Immature natural killer cell (primary cell): ENCODE data around the gene ZNF556. TPM values are rescaled to one million over a fixed set of nuclear protein-coding genes. Genes with fewer than 3 reads are reported as not detected.

Experiments
- DNase-seq, 3 donors: peaks; one replicate each; pipeline ENCODE4 v3.0.0; 2022; ENCODE audit warnings: mixed read lengths in 1 of 3
- H3K27ac Mint-ChIP-seq, 6 donors: one replicate each; pipeline ENCODE4 v1.8.0; 2020; ENCODE audit warnings: mixed read lengths in 6 of 6, mild to moderate bottlenecking in 5 of 6, inconsistent platforms in 4 of 6, moderate library complexity in 3 of 6
- H3K27me3 Mint-ChIP-seq, 3 donors: one replicate each; pipeline ENCODE4 v1.8.0; 2020 to 2021; ENCODE audit warnings: low read depth in 3 of 3, mild to moderate bottlenecking in 3 of 3, mixed read lengths in 3 of 3, moderate library complexity in 3 of 3, inconsistent platforms in 1 of 3
- H3K36me3 Mint-ChIP-seq, 3 donors: one replicate each; pipeline ENCODE4 v1.8.0; 2020; ENCODE audit warnings: mixed read lengths in 3 of 3, inconsistent platforms in 2 of 3, mild to moderate bottlenecking in 2 of 3
- H3K4me1 Mint-ChIP-seq, 2 donors: one replicate each; pipeline ENCODE4 v1.8.0; 2020; ENCODE audit warnings: inconsistent platforms in 2 of 2, mild to moderate bottlenecking in 2 of 2, mixed read lengths in 2 of 2, moderate library complexity in 1 of 2
- H3K4me3 Mint-ChIP-seq, 5 donors: one replicate each; pipeline ENCODE4 v1.8.0; 2020; ENCODE audit warnings: mild to moderate bottlenecking in 5 of 5, mixed read lengths in 5 of 5, inconsistent platforms in 3 of 5, moderate library complexity in 3 of 5
- H3K9me3 Mint-ChIP-seq, 6 donors: one replicate each; pipeline ENCODE4 v1.8.0; 2020; ENCODE audit warnings: mild to moderate bottlenecking in 6 of 6, mixed read lengths in 6 of 6, inconsistent platforms in 4 of 6, moderate library complexity in 3 of 6
- polyA plus RNA-seq, 3 donors: library from polyadenylated mRNA; unstranded; fragments of 300-500 nt; fragmentation: Illumina TruSeq; gene quantifications; one replicate each; pipeline ENCODE4 v1.2.3, GENCODE V29; 2021

Gene ZNF556
- polyA plus RNA-seq = not detected

DNA sequence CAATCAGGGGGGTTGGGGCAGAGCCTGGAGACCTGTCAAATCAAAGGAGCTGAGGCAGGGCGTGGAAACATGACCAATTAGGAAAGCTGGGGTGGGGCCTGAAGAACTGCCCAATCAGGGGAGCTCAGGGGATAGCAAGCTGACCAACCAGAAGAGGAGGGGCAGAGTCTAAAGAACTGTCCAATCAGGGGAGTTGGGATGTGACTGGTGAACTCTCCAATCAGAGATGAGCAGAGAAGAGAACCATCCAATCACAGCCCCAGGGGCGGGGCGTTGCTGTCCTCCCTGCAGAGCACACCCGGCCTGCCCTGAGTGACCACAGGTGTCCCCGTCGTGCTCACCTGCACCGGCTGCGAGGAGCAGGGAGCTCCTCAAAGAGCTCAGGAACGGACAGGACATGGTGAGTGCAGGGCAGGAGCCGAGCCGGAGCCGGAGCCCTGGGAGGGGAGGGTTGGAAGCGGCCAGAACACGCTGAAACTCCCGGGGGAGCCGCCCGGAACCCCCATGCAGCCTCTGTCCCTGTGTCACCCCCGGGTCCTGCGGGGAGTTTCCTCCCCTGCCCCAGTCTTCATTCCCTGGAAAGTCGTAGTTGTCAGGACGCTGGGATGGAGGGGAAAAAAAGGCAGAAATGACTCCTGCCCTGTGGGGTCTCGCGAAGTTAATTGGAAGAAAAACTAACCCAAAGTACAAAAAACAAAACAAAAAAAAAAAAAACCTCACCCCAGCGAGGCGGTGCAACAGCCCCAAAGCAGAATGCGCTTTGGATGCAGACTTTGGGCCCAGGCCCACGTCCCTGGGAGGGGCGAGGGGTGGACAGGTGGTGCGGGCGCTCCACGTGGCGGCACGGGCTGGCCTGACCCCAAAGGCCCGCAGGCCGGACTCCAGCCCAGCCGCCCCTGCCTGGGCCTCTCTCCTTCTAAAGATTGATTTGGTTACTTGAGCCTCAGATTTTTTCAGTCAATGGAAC is at the start of gene ZNF556:
ZNF556 (plus strand) TSS at position 311 of the 967 bp plus-strand sequence; CDS start at position 398, 87 bp downstream.
- peaks cover 1 to 4% (median 4%) of the 10 kb centered on the region in 3 donors for H3K27me3 Mint-ChIP-seq
- H3K27ac Mint-ChIP-seq = no peak within 1 kb of the TSS
- no peak for DNase-seq
- no peak within 1 kb of the TSS for H3K4me3 Mint-ChIP-seq
- H3K36me3 Mint-ChIP-seq = no peaks in the 10 kb centered on the region
- H3K9me3 Mint-ChIP-seq = peaks cover 0 to 3% (median 0%) of the 10 kb centered on the region in 6 donors
- peaks cover 0 to 3% of the 10 kb centered on the region in 2 donors for H3K4me1 Mint-ChIP-seq

DNA sequence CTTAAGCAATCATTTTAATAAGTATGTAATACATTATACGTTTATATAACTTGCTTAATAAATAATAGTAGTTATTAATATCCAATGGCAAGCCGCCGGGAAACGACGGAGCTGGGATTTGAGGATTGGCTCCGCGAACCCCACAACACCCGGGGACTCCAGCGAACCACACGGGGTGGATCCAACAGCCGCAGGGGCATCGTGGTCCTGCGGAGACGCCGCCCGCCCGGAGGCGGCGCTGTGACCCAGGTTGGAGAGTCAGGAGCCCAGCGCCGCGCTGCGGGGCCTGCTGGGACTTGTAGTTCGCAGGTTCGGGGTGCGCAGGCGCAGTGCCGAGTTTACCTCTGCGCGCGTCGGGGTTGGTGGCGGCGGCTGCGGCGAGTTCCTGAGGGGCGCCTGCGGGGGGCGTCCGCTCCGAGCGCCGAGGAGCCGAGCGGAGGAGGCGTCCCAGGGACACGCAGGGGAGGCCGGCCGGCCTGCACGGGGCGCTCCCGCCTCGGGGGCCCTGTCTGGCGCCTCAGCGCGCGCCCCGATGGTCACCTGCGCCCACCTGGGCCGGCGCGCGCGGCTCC is 47.5 kb upstream of the ZNF556 start, which contains the start of gene ZNF554:
ZNF554 (plus strand) TSS at position 329 of the 572 bp plus-strand sequence; CDS start at position 533, 204 bp downstream.
- peak within 1 kb of the TSS in 3 of 6 donors; percentile 39 to 81 (median 45) for H3K27ac Mint-ChIP-seq
- peaks cover 6 to 9% of the 10 kb centered on the region in 2 donors for H3K4me1 Mint-ChIP-seq
- H3K9me3 Mint-ChIP-seq = no peaks in the 10 kb centered on the region
- peaks cover 0 to 3% (median 0%) of the 10 kb centered on the region in 3 donors for H3K36me3 Mint-ChIP-seq
- H3K4me3 Mint-ChIP-seq = peak within 1 kb of the TSS; percentile 78 to 86 (median 80)
- peaks cover 0 to 3% (median 1%) of the 10 kb centered on the region in 3 donors for H3K27me3 Mint-ChIP-seq
- peak; percentile 95 to 97 (median 96) for DNase-seq

DNA sequence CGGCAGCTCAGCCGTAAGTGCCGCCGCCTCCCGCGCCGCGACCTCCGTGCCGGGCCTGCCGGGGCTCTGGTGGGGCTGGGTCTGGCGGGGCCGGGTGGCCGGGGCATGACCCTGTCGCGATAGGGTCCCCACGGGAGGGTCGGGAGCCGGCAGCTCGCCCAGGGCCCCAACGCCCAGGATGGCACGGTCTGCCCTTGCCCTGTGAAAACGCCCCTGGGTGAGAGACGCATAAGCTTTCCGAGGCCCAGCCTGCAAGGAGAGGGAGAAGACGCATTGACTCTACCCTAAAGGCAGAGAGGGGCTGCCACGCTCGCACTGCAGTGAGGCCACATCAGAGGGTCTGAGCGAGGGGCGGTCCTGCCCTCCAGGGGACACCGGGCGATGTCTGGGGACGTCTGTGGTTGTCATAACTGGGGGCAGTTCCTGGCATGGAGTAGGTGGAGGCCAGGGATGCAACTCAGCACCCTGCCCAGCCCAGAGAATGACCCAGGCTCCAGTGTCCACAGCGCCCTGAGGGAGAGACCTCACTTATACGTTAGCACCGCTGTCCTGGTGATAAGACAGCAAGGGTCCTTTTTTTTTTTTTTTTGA is 46.9 kb upstream of the ZNF556 start:
- peaks cover 6 to 9% of the 10 kb centered on the region in 2 donors for H3K4me1 Mint-ChIP-seq
- H3K27me3 Mint-ChIP-seq = peaks cover 0 to 3% (median 1%) of the 10 kb centered on the region in 3 donors
- DNase-seq = no peak
- peaks cover 0 to 5% (median 0%) of the 10 kb centered on the region in 3 donors for H3K36me3 Mint-ChIP-seq
- H3K27ac Mint-ChIP-seq = peak overlapping the region in 2 of 6 donors; percentile 45 to 64
- H3K9me3 Mint-ChIP-seq = no peaks in the 10 kb centered on the region
- H3K4me3 Mint-ChIP-seq = peak overlapping the region; percentile 75 to 82 (median 78)

DNA sequence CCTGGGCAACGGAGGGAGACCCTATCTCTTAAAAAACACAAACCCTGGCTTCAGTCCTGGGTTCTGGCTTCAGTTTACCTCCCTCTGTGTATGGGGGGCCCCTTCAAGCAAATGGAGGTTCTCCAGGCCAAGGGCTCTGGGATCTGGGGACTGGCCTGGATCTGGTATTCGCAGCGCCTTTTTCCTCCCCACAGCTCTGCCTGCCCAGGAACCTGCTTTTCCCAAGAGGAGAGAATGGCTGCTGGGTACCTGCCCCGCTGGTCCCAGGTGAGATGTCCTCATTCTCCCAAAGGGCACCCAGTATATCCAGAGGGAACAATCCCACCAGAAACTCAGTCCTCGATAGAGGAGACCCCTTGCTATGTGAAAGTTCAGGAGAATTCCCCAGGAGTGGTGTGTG is 44.3 kb upstream of the ZNF556 start:
- Mint-ChIP-seq H3K36me3 (peaks cover 4 to 9% (median 5%) of the 10 kb centered on the region in 3 donors), H3K27me3 (peaks cover 0 to 4% (median 3%) of the 10 kb centered on the region in 3 donors), H3K27ac (no peak overlapping the region), H3K4me1 (peaks cover 6 to 10% of the 10 kb centered on the region in 2 donors), H3K9me3 (no peaks in the 10 kb centered on the region), H3K4me3 (no peak overlapping the region)
- DNase-seq = no peak

DNA sequence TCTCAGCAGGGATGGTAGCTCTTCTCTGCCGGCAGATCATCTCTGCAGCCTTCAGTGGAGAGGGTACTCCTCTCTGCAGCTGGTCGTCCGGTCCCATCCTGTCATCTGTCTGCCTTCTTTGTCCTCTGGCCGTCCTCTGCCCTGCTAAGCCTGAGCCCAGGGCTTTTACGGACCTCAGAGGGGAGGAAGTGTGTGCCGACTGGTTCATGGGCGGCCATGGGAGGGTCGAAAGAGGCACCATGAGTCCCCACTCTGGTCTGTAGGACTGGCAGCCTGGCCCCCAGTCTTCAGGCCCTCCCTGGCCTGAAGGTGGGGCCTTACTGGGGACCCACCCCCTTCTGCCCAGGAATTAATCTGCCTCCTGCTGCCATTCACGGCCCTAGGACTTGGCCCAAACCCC is 43.5 kb upstream of the ZNF556 start:
- DNase-seq = no peak
- Mint-ChIP-seq H3K27me3 (peaks cover 0 to 4% (median 3%) of the 10 kb centered on the region in 3 donors), H3K9me3 (peaks cover 0 to 2% (median 0%) of the 10 kb centered on the region in 6 donors), H3K4me1 (peaks cover 6 to 10% of the 10 kb centered on the region in 2 donors), H3K4me3 (no peak overlapping the region), H3K36me3 (peaks cover 6 to 13% (median 10%) of the 10 kb centered on the region in 3 donors), H3K27ac (no peak overlapping the region)

DNA sequence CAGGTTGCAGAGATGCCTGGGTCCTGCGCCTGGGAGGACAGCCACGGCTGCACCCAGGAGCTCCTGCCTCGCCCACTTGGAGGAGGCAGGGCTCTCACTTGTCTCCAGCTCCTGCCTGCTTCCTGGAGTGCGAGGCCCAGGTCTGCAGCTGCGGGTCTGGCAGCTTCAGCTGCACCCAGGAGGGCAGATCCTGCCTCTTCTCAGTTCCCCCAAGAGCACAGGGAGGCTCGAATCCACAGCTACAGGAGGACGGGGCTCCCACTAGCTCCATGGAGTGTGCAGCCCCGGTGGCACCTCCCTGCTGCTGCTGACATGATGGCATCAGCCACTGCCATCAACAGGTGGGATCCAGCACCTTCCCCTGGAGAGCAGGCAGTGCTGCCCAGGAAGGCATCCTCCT is 43.0 kb upstream of the ZNF556 start:
- peaks cover 6 to 10% of the 10 kb centered on the region in 2 donors for H3K4me1 Mint-ChIP-seq
- H3K27ac Mint-ChIP-seq = no peak overlapping the region
- peaks cover 0 to 2% (median 0%) of the 10 kb centered on the region in 6 donors for H3K9me3 Mint-ChIP-seq
- DNase-seq = no peak
- peaks cover 6 to 14% (median 10%) of the 10 kb centered on the region in 3 donors for H3K36me3 Mint-ChIP-seq
- H3K27me3 Mint-ChIP-seq = peaks cover 0 to 4% (median 3%) of the 10 kb centered on the region in 3 donors
- no peak overlapping the region for H3K4me3 Mint-ChIP-seq

DNA sequence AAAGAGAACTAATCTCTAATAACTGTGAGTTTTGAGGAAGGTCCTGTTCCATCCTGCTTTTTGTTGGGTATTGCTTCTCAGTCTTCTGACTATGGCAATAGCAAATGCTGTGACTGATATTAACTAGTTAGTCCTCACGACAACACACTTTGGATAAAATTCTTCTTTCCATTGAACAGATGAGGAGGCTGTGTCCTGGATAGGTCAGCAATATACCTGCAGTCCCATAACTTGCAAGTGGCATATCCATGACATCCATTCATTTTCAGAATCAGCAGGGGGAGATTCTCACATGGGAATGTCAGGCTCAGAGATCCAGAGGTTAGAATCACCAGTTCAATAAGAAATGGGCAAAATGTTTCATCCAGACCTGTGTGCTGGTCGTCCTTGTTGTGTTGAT is 40.1 kb upstream of the ZNF556 start:
- Mint-ChIP-seq H3K36me3 (peaks cover 6 to 14% (median 14%) of the 10 kb centered on the region in 3 donors), H3K27me3 (peaks cover 0 to 6% (median 2%) of the 10 kb centered on the region in 3 donors), H3K27ac (no peak overlapping the region), H3K9me3 (peaks cover 0 to 2% (median 0%) of the 10 kb centered on the region in 6 donors), H3K4me1 (peaks cover 0 to 3% of the 10 kb centered on the region in 2 donors), H3K4me3 (no peak overlapping the region)
- DNase-seq = no peak

DNA sequence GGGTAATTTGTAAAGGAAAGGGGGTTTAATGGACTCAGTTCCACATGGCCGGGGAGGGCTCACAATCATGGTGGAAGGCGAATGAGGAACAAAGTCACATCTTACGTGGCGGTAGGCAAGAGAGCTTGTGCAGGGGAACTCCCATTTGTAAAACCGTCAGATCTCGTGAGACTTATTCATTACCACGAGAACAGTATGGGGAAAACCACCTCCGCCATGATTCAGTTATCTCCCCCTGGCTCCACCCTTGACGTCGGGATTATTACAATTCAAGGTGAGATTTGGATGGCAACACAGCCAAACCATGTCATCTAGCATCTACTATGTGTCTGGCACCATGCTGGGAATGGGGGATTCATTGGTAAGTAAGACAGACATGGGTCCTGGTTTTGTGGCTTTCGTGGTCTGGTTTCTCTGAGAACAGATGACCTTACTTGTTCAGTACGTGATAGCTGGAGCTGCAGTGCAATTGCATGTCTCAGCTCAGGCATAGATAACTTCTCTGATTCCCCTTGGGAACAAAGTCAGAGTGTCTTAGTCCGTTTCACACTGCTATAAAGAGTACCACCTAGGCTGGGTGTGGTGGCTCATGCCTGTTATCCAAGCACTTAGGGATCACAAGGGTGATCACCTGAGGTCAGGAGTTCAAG is 39.2 kb upstream of the ZNF556 start:
- H3K36me3 Mint-ChIP-seq = peaks cover 9 to 23% (median 17%) of the 10 kb centered on the region in 3 donors
- H3K4me3 Mint-ChIP-seq = no peak overlapping the region
- H3K27ac Mint-ChIP-seq = peak overlapping the region in 1 of 6 donors; percentile 30
- peaks cover 0 to 5% (median 2%) of the 10 kb centered on the region in 3 donors for H3K27me3 Mint-ChIP-seq
- peaks cover 2 to 10% (median 5%) of the 10 kb centered on the region in 6 donors for H3K9me3 Mint-ChIP-seq
- peaks cover 0 to 3% of the 10 kb centered on the region in 2 donors for H3K4me1 Mint-ChIP-seq
- no peak for DNase-seq

DNA sequence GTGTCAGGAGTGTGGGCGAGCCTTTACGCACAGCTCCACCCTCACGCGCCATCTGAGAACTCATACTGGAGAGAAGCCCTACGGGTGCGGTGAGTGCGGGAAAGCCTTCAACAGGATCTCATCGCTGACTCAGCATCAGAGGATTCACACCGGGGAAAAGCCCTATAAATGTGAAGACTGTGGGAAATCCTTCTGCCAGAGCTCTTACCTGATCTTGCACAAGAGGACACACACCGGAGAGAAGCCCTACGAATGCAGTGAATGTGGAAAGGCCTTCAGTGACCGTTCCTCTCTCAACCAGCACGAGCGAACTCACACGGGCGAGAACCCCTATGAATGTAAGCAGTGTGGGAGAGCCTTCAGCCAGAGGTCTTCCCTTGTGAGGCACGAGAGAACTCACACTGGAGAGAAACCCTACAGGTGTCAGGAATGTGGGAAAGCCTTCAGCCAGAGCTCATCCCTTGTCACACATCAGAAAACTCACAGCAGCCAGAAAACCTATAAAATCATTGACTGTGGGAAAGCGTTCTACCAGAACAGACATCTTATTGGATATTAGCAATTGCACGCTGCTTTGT is 32.8 kb upstream of the ZNF556 start:
- Mint-ChIP-seq H3K4me1 (no peaks in the 10 kb centered on the region), H3K27ac (no peak overlapping the region), H3K36me3 (peaks cover 26 to 36% (median 33%) of the 10 kb centered on the region in 3 donors), H3K27me3 (peaks cover 2 to 4% (median 2%) of the 10 kb centered on the region in 3 donors), H3K9me3 (peaks cover 21 to 45% (median 38%) of the 10 kb centered on the region in 6 donors), H3K4me3 (no peak overlapping the region)
- DNase-seq = no peak

DNA sequence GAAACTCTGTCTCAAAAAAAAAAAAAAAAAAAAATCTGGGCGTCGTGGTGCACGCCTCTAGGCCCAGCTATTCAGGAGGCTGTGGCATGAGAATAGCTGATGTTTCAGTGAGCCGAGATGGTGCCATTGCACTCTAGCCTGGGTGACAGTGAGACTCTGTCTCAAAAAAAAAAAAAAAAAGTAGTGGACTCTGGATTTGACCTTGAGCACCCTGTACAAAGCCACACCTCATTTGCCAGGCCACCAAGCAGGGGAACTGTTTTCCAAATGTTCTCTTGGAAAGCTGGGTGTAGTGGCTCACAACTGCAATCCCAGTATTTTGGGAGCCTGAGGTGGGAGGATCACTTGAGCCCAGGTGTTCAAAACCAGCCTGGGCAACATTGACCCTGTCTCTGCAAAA is 29.7 kb upstream of the ZNF556 start:
- Mint-ChIP-seq H3K9me3 (peaks cover 23 to 45% (median 37%) of the 10 kb centered on the region in 6 donors), H3K4me1 (peaks cover 11 to 12% of the 10 kb centered on the region in 2 donors), H3K27me3 (peaks cover 6 to 10% (median 7%) of the 10 kb centered on the region in 3 donors), H3K27ac (no peak overlapping the region), H3K36me3 (peaks cover 26 to 33% (median 29%) of the 10 kb centered on the region in 3 donors), H3K4me3 (no peak overlapping the region)
- no peak for DNase-seq

DNA sequence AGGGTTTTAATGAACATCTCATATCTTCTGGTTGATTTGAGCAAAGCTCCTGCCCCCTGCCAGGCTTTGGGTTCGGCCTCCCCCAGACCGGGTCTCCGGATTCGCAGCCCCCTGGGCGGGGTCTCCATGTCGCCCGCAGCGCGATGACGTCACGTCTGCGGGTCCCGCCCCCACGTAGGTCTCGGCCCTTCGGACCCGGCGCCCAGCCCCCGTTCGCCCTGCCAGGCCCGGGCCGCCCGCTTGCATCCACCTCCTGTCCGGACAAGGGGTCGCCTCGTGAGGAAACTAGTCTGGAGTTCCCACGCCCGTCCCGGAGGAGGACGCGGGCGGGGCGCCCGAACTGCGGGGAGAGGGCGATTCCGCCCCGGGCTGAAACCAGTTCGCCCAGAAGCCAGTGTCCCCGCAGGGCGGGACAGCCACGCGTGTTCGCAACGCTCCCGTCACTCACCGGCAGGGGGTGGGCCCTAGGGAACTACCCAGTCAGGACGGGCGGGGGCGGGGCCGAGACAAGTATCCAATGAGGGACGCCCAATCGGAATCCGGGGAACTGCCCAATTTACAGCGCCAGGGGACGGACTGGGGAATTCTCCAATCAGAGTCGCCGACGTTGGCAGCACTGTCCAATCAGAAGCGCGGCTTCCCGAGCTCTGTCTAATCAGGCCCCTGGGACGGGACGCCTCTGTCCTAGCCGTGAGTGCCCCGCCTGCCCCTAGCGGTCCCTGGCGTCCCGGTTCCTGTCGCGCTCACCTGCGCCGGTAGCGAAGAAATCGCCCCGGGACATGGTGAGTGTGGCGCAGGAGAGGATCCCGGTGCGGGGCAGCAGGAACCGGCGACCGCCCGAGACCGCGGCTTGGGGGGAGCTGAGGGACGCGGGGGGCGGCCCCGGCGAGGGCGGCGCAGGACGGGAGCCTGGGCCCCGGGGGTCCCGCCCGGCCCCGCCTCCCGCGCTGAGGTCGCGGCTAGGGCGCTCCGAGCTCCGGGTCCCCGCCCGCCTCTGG is 26.0 kb upstream of the ZNF556 start, which contains the start of gene ZNF555:
ZNF555 (plus strand) TSS at position 682 of the 998 bp plus-strand sequence; CDS start at position 780, 98 bp downstream.
- DNase-seq = peak; percentile 97 to 99 (median 98)
- Mint-ChIP-seq H3K27me3 (peaks cover 4 to 9% (median 9%) of the 10 kb centered on the region in 3 donors), H3K27ac (peak within 1 kb of the TSS; percentile 81 to 91 (median 88)), H3K36me3 (peaks cover 5 to 16% (median 14%) of the 10 kb centered on the region in 3 donors), H3K4me1 (peaks cover 14 to 22% of the 10 kb centered on the region in 2 donors), H3K4me3 (peak within 1 kb of the TSS; percentile 90 to 96 (median 93)), H3K9me3 (peaks cover 8 to 13% (median 9%) of the 10 kb centered on the region in 6 donors)
